Naive thymus-derived CD8-positive, alpha-beta T cell (primary cell): ENCODE data around the gene RPS24. TPM values are rescaled to one million over a fixed set of nuclear protein-coding genes. Genes with fewer than 3 reads are reported as not detected.

Experiments
- ATAC-seq, 2 donors: fragments of 150-1000 bp; cut with Tn5 transposase in 1 of 2; sonication (Bioruptor Pico), chemical (Tn5 transposase) in 1 of 2; 1 replicate in 1 of 2; 2 replicates in 1 of 2; pipeline ENCODE4 v1.10.0; 2021; ENCODE audit warnings: mild to moderate bottlenecking in 2 of 2, moderate library complexity in 2 of 2
- POLR2A ChIA-PET: fragments of 350-600 bp; sonication (Branson Sonifier 250); formaldehyde crosslinking; loops from one replicate; lab custom pipeline; 2021; ENCODE audit warnings: antibody characterized with exemption; lab: Charles Lee
- DNase-seq, 10 donors: peaks; one replicate each; pipeline versions ENCODE4 v3.0.0 to v3.0.0-alpha.2; 2020 to 2022
- H3K27ac Mint-ChIP-seq, 10 donors: one replicate each; pipeline ENCODE4 v1.8.0; 2020 to 2022; ENCODE audit warnings: mild to moderate bottlenecking in 10 of 10, mixed read lengths in 10 of 10, moderate library complexity in 4 of 10, inconsistent platforms in 1 of 10
- H3K27me3 Mint-ChIP-seq, 5 donors: one replicate each; pipeline ENCODE4 v1.8.0; 2021 to 2022; ENCODE audit warnings: mixed read lengths in 5 of 5
- H3K36me3 Mint-ChIP-seq, 3 donors: one replicate each; pipeline ENCODE4 v1.8.0; 2020 to 2022; ENCODE audit warnings: mixed read lengths in 3 of 3, mild to moderate bottlenecking in 2 of 3, inconsistent platforms in 1 of 3
- H3K4me1 Mint-ChIP-seq, 4 donors: one replicate each; pipeline ENCODE4 v1.8.0; 2021 to 2022; ENCODE audit warnings: mixed read lengths in 4 of 4
- H3K4me3 Mint-ChIP-seq, 10 donors: one replicate each; pipeline ENCODE4 v1.8.0; 2020 to 2022; ENCODE audit warnings: mild to moderate bottlenecking in 10 of 10, mixed read lengths in 10 of 10, moderate library complexity in 6 of 10, inconsistent platforms in 1 of 10
- H3K9me3 Mint-ChIP-seq, 9 donors: one replicate each; pipeline ENCODE4 v1.8.0; 2020 to 2022; ENCODE audit warnings: mixed read lengths in 9 of 9, mild to moderate bottlenecking in 3 of 9, inconsistent platforms in 1 of 9, moderate library complexity in 1 of 9
- polyA plus RNA-seq, 3 donors: library from polyadenylated mRNA; unstranded; fragments of 300-500 nt; fragmentation: Illumina TruSeq; gene quantifications; one replicate each; pipeline ENCODE4 v1.2.3, GENCODE V29; 2021
- total RNA-seq, 8 experiments: library from RNA in 2 of 8; stranded (reverse) in 2 of 8; gene quantifications; one replicate each; pipeline ENCODE4 v1.2.3 and lab custom pipeline; 2021 to 2026

The RPS24 gene
- total and polyA plus RNA-seq, 5 experiments from 2014 or later: 1,179 to 2,273 (median 1,624) TPM

GRCh38 chr10:78079411-78079810 is 45.7 kb downstream of the RPS24 start:
- H3K36me3 Mint-ChIP-seq: peaks cover 0 to 1% (median 0%) of the 10 kb centered on the region in 3 donors
- H3K9me3 Mint-ChIP-seq: peaks cover 0 to 19% (median under 1%) of the 10 kb centered on the region in 9 donors
- H3K27ac Mint-ChIP-seq: no peak overlapping the region
- POLR2A ChIA-PET: no interaction called here
- no peak overlapping the region for H3K4me3 Mint-ChIP-seq
- ATAC-seq (no peak), DNase-seq (no peak)
- H3K27me3 Mint-ChIP-seq: peaks cover 0 to 10% (median 0%) of the 10 kb centered on the region in 5 donors
- no peaks in the 10 kb centered on the region for H3K4me1 Mint-ChIP-seq

- Mint-ChIP-seq H3K27me3 (peaks cover 1 to 14% (median 8%) of the 10 kb centered on the region in 5 donors), H3K36me3 (no peaks in the 10 kb centered on the region), H3K4me1 (no peaks in the 10 kb centered on the region), H3K4me3 (no peak overlapping the region), H3K27ac (no peak overlapping the region), H3K9me3 (peaks cover 0 to 11% (median 0%) of the 10 kb centered on the region in 9 donors)
- no peak for DNase-seq
- POLR2A ChIA-PET: no interaction called here
- ATAC-seq: no peak
These were observed 47.6 kb downstream of the RPS24 start for GRCh38 chr10:78081292-78081691.

- Mint-ChIP-seq H3K4me3 (no peak overlapping the region), H3K27me3 (peaks cover 1 to 14% (median 8%) of the 10 kb centered on the region in 5 donors), H3K27ac (no peak overlapping the region), H3K36me3 (no peaks in the 10 kb centered on the region), H3K4me1 (no peaks in the 10 kb centered on the region), H3K9me3 (peaks cover 0 to 10% (median 0%) of the 10 kb centered on the region in 9 donors)
- no peak for DNase-seq
- no peak for ATAC-seq
- POLR2A ChIA-PET: no interaction called here
These were observed 49.0 kb downstream of the RPS24 start for GRCh38 chr10:78082636-78083035.

Other genes starting within 250 kb of the RPS24 start
- under 1 TPM; 0.30 to 0.55 TPM for gene DLG5, start 107.1 kb upstream of the RPS24 start, total RNA-seq
- under 1 TPM in 2 of 3 donors, not detected in 1; 0.04 to 0.54 TPM for gene DLG5, start 107.1 kb upstream of the RPS24 start, polyA plus RNA-seq
- gene POLR3A, start 4.3 kb upstream of the RPS24 start, total RNA-seq: 10 to 100 TPM; 17.9 to 18.1 TPM
- gene POLR3A, start 4.3 kb upstream of the RPS24 start, polyA plus RNA-seq: 10 to 100 TPM in 1 of 3 donors, 1 to 10 TPM in 2; 7.3 to 10.3 (median 7.6) TPM